HG03442 (cell line): ENCODE data around the gene BNIP1.
"Not testable (repeated sequence)": the region's sequence is repeated elsewhere in the genome, so short reads cannot be mapped to it uniquely, and the experiment has no call there.

Experiments used
- ATAC-seq: cut with Tn5 transposase; IDR thresholded peaks from one replicate; pipeline ENCODE4 v1.9.1; 2021; ENCODE audit warnings: mild to moderate bottlenecking, moderate library complexity; ENCODE audit not compliant: unreplicated experiment

The BNIP1 gene

DNA sequence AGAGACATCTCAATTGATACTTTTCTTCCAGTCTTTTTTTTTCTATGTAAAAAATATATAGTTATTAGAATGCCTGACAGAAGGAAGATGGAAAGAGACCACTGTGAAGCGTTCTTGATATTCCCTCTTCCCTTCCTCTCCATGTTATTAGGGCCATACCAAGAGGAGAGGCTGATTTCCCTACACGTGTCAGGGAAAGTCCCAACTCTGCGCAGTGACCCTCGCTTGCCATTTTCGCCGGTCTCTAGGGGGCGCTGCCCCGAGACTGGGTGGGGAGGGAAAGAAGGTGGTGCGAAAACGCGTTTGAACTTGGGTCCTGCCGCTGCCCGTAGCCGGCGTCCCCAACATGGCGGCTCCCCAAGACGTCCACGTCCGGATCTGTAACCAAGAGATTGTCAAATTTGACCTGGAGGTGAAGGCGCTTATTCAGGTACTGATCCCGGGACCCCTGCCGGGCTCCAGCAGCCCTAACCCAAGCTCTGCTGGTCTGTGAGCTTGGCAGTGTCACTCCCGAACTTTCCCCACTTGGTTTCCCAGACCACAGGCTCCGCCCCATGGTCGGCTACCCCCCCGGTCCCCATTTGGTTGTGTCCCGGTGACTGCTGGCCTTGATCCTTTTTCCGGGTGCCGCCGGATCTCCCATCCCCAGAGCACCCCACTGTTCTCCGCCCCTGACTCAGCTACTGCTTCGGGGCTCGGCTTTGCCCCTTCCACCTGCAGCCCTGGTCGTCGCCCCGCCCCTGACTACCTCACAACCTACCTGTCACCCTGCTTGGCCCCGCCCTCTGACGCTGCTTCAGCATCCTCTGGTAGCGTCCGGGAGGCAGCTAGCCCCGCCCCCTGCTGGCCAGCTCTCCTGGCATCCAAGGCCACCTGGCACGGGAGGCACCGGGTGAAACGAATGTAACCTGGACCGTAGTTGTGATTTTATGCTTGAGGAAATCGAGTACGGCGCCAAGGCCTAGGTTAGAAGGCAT is at the start of gene BNIP1:
Gene BNIP1, plus strand, starts transcription at position 332 of the 977 bp plus-strand sequence. Its CDS starts 15 bp downstream, at position 347.
- peak; percentile 85 for ATAC-seq

DNA sequence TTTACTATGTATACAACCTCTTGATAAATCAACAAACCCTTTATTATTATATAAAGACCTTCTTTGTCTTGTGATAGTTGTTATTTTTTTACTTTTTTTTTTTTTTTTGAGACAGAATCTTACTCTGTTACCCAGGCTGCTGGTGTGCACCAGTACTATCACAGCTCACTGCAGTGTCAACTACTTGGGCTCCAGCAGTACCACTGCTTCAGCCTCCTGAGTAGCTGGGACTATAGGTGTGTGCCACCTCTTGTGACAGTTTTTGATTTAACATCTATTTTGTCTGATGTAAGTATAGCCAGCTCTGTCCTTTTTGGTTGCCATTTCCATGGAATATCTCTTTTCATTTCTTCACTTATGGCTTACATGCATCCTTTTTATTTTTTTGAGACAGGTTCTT is 45.5 kb upstream of the BNIP1 start:
- no peak for ATAC-seq

DNA sequence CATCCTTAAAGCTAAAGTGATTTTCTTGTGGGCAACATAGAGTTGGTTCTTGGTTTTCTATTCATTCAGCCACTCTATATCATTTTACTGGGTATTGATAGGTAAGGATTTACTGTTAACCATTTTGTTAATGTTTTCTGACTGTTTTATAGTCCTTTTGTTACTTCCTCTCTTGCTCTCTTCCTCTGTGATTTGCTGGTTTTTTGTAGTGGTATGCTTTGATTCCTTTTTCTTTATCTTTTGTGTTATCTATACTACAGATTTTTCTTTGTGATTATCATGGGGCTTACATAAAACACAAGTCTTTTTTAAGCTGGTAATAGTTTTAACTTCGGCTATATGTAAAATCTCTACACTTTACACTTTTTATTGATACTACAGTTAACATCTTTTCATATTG is 44.9 kb upstream of the BNIP1 start:
- no peak for ATAC-seq

- ATAC-seq = no peak
These were observed 43.1 kb upstream of the BNIP1 start for GRCh38 chr5:173101245-173101644.

- no peak for ATAC-seq
These were observed 40.9 kb upstream of the BNIP1 start for GRCh38 chr5:173103411-173103810.

GRCh38 chr5:173108914-173109313 is 35.4 kb upstream of the BNIP1 start:
- no peak for ATAC-seq

DNA sequence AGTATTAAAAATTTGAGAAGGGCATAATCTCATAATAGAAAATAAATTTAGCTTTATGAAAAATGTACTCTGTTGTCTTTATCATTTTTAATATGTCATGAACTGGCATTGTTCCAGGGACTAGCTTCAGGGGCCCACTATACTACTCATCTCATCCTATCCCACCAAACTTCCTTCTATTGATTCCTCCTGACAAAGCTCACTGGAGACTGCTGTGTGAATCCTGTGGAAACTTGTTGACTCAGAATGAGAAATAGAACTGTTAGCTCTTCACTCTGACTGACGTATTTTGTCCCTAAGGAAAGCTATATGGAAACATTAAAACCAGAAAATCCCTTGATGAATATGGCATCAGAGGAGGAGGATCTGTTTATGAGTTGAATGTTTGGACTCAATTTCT is 29.8 kb upstream of the BNIP1 start:
- no peak for ATAC-seq

DNA sequence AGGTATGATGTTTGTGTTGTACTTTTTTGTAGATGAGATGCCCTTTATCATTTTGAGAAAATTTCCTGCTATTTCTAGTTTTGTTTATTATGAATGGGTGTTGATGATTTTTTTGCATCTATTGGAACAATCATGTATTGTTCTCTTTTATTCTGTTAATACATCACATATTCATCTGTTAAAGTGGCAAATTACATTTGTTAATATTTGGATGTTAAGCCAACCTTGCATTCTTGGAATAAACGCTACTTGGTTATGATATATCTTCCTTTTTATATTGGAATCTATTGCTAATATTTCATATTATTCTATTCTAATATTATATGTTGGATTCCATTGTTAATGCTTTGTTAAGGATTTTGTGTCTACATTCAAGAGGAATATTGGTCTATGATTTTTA is 24.6 kb upstream of the BNIP1 start:
- no peak for ATAC-seq

GRCh38 chr5:173123416-173123815 is 20.9 kb upstream of the BNIP1 start:
- no peak for ATAC-seq

GRCh38 chr5:173132166-173132565 is 12.2 kb upstream of the BNIP1 start:
- ATAC-seq = not testable (repeated sequence)

DNA sequence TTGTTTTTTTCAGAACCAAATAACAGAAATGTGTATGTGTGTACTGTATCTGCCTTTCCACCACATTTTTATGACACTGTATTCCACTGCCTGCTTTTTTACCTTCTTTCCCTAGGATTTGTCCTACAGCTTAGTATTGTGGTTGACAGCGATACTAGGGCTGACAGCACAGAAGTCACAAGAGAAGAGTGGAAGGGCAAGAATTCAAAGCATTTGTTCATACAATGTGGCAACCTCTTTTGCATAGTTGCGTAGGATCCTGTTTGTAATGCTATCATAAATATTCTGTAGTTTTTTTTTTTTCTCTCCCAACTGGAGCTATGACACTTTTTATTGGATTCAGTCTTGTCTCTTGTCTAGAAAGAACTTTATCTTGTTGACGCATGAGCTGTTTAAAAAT is 5.6 kb upstream of the BNIP1 start:
- ATAC-seq = no peak

GRCh38 chr5:173139631-173140030 is 4.7 kb upstream of the BNIP1 start:
- ATAC-seq = no peak

- no peak for ATAC-seq
These were observed 3.6 kb upstream of the BNIP1 start for GRCh38 chr5:173140769-173141168.

DNA sequence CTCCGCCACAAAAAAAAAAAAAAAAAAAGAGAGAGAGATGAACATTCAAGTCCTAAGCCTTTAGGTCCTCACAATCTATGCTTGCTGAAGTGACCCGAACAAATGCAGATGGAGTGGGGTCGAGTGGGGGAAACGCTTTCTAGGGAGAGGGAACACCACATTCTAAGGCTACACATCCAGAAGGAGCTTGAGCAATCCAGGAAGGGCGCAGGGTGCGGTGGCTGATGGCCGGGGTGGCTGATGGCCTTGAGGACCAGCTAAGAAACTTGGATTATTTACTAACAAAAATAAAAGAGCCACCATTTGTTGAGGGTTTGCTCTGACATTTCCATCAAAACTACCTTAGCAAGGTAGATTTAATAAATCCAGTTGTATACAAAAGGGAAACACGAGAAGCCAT is 764 bp upstream of the BNIP1 start:
- ATAC-seq = no peak

DNA sequence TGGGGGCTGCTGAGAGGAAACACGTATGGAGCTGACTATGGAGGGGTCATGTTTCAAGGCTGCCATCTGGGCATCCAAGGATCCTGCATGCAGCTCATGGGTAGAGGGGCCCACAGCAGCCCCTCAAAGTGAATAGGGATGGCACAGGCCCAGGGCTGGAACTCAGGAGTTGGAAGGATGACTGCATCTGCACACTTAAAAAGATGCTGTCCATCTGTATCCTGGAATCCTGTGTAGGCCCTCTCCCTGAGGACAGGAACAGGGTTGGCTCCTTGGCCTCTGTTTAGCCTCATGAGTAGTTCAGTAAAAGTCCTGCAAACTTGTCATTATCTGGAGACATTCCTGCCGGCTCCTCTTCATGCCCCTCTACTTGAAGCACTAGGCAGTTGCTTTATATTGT is 4.0 kb downstream of the BNIP1 start:
- ATAC-seq = no peak

- ATAC-seq = no peak
These were observed 8.2 kb downstream of the BNIP1 start for GRCh38 chr5:173152547-173152946.

DNA sequence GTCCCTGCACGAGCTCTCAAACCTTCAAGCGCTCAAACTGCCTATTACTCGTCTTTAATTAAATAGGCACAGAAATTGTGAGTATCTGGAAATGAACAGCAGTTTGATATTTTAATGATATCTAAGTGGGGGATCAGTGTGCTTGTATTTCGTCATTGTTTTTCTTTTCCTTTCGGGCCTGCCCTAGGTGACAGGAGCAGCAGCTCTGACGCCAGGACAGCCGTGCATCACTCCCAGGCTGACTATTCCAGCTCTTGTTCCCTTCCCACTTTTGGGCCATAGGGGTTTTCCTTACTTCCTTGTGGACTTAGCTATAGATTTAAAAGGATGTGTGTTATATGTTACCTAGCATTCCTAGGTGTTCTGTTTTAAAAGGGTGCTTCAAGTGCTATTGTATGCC is 9.5 kb downstream of the BNIP1 start:
- no peak for ATAC-seq

DNA sequence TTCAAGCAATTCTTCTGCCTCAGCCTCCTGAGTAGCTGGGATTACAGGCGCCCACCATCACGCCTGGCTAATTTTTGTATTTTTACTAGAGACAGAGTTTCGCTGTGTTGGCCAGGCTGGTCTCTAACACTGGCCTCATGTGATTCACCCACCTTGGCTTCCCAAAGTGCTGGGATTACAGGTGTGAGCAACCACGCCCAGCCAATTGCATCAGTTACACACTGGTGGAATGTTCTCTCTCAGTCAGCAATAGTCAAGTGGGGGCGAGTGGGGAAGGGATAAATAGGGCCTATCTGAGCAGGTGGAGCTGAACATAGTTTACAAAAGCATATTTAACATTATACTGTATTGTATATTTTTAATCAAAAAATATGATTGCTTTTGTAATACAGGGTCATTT is 10.3 kb downstream of the BNIP1 start:
- not testable (repeated sequence) for ATAC-seq

DNA sequence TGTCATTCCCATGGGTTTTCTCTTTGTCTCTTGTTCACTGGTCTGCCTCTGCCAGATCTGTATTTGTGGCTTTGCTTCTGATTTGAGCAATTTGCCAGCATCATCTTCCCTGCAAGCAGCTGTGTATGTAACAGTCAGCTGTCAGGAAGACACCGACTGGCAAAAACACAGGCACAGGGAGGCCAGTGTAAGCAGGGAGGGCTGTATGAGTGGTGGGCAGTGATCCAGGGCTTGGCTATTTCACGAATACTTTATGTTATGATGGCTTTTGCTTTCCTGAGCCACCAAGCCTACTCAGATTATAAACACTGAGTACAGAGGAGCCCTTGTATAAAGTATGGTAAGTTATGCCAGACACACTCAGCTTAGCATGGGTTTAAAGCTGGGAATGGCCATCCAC is 11.6 kb downstream of the BNIP1 start:
- no peak for ATAC-seq

DNA sequence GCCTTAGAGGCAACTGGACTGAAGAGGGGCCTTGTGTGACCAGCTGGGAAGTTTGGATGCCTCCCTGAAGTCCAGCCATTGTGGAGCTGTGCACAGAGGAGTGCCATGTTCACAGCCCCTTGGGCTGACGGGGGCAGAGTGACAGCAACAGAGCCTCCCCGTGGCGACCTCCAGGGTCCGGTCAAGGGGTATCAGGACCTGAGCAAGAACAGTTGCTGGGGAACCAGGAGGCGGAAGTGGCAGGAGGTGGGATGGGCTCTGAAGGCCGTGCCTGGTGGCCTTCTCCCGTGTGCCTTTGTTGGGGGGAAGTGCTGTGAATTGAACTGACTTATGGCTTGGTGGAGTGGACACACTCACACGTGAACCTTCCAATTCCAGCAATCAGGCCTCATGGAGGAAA is 14.0 kb downstream of the BNIP1 start:
- ATAC-seq = no peak

DNA sequence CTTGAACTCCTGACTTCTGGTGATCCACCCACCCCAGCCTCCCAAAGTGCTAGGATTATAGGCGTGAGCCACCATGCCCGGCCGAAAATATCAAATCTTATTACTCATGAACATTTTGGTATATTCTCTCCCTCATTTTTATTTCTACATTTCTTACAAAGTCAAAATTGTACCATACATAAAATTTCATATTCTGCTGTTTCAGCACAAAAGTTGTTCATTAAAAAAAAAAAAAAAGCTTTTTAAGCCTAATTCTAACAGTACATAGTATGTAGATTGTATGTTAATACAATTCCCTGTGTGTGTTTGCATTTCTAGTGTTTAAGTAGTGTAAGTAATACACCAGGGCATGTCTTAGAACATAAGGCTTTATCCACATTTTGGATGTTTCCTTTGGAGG is 14.9 kb downstream of the BNIP1 start:
- no peak for ATAC-seq

- no peak for ATAC-seq
These were observed 16.8 kb downstream of the BNIP1 start for GRCh38 chr5:173161148-173161547.

DNA sequence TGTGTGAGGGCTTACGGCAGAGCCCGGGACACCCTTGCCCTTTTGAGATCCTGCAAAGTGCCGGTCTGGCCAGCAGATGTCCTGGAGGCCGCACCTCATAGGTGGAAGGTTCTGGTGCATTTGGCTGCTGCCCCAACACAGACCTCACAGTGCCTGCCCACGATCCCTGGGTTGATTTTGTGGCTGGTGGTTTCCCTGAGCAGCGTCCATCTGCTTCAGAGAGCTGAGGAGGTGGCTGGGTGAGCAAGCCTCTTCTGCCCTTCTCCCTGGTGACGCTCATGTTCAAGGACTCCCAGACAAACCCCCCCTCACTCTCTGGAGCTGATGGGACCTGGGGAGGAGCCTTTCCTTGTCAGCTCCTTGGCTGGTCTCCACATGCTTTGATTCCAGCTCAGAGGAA is 18.9 kb downstream of the BNIP1 start:
- ATAC-seq = no peak
